ENCODE data around the gene CSKMT. TPM values are rescaled to one million over a fixed set of nuclear protein-coding genes. Genes with fewer than 3 reads are reported as not detected.

The CSKMT gene
- polyA plus RNA-seq, 1 donor (not counting 4 experiments of a cell fraction or from before 2014, with no cell fraction given), result 4.5 TPM

DNA sequence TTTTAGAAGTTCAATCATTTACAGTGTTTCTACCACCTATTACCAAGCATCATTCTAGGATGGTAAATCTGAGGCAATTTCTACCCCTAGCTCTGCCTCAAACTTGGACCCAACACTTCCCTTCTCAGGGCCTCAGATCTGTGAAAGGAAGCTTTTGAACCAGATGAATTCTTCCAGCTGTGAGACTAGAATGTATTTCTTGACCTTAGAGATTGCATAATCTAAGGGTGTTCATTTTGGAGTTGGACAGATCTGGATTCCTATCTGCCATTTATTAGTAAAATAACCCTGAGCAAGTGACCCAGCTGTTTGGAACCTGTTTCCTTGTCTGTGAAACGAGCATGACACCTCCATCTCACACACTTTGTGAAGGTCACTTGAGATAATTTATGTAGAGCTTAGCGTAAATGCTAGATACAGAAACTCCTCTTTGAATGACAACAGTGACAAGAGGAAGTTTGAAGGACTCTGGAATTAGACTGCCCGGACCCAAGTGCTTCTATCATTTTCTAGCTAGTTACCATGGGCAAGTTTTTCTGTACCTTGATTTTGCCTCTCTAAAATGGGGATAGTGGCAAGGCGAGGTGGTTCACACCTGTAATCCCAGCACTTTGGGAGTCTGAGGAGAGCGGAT lies 8.2 kb upstream of the CSKMT start:
- no peak overlapping the region for H3K4me3 ChIP-seq (ENCODE audit: control insufficient read depth in 2 of 3, extremely low read depth in 1 of 3, insufficient read depth in 2 of 3, low read depth in 1 of 3, low read length in 3 of 3)
- H3K9ac ChIP-seq (ENCODE audit: control insufficient read depth, extremely low read depth, insufficient read depth, low read length), result no peak overlapping the region
- DNase-seq (ENCODE audit: low read depth, low spot score) (no peak), FAIRE-seq (no peak)
- dilution Hi-C loops (cut with MboI; ENCODE audit: extremely low pct_ligation_motif_present, low sequenced_read_pairs), result no loop called here
- no peak for TF ChIP-seq EZH2 (IDR thresholded peaks at IDR 0.05; ENCODE audit: low read length)
- TF ChIP-seq, protein P1, sequence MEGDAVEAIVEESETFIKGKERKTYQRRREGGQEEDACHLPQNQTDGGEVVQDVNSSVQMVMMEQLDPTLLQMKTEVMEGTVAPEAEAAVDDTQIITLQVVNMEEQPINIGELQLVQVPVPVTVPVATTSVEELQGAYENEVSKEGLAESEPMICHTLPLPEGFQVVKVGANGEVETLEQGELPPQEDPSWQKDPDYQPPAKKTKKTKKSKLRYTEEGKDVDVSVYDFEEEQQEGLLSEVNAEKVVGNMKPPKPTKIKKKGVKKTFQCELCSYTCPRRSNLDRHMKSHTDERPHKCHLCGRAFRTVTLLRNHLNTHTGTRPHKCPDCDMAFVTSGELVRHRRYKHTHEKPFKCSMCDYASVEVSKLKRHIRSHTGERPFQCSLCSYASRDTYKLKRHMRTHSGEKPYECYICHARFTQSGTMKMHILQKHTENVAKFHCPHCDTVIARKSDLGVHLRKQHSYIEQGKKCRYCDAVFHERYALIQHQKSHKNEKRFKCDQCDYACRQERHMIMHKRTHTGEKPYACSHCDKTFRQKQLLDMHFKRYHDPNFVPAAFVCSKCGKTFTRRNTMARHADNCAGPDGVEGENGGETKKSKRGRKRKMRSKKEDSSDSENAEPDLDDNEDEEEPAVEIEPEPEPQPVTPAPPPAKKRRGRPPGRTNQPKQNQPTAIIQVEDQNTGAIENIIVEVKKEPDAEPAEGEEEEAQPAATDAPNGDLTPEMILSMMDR (optimal IDR thresholded peaks at IDR 0.05 in 1 of 3, IDR thresholded peaks at IDR 0.05 in 1 of 3, conservative IDR thresholded peaks at IDR 0.05 in 1 of 3; ENCODE audit: extremely low read depth in 1 of 3, insufficient read depth in 2 of 3, low read length in 3 of 3), result no peak
- H3K9me3 ChIP-seq (ENCODE audit: control insufficient read depth, low read depth, low read length), result no peaks in the 10 kb centered on the region
- peaks cover 12% of the 10 kb centered on the region for H3K79me2 ChIP-seq (ENCODE audit: control insufficient read depth, insufficient read depth, low read length)
- no peaks in the 10 kb centered on the region for H3K27me3 ChIP-seq (ENCODE audit: control insufficient read depth, extremely low read depth, insufficient read depth, low read length)
- H3K4me2 ChIP-seq (ENCODE audit: control insufficient read depth, extremely low read depth, insufficient read depth, low read depth, low read length), result no peak overlapping the region
- H3K9me1 ChIP-seq (ENCODE audit: control insufficient read depth, extremely low read depth, insufficient read depth, low read length), result no peaks in the 10 kb centered on the region
- no peak overlapping the region for H3K27ac ChIP-seq (ENCODE audit: control insufficient read depth, insufficient read depth, low read length)
- H3K36me3 ChIP-seq (ENCODE audit: control insufficient read depth in 2 of 2, extremely low read depth in 1 of 2, insufficient read depth in 2 of 2, low read length in 2 of 2), result no peaks in the 10 kb centered on the region
- no peak overlapping the region for H2AFZ ChIP-seq (ENCODE audit: control insufficient read depth, low read length)
- peaks cover 3% of the 10 kb centered on the region for H3K4me1 ChIP-seq (ENCODE audit: control insufficient read depth, extremely low read depth, insufficient read depth, low read length)
- no peaks in the 10 kb centered on the region for H4K20me1 ChIP-seq (ENCODE audit: control insufficient read depth, extremely low read depth, insufficient read depth, low read length)

DNA sequence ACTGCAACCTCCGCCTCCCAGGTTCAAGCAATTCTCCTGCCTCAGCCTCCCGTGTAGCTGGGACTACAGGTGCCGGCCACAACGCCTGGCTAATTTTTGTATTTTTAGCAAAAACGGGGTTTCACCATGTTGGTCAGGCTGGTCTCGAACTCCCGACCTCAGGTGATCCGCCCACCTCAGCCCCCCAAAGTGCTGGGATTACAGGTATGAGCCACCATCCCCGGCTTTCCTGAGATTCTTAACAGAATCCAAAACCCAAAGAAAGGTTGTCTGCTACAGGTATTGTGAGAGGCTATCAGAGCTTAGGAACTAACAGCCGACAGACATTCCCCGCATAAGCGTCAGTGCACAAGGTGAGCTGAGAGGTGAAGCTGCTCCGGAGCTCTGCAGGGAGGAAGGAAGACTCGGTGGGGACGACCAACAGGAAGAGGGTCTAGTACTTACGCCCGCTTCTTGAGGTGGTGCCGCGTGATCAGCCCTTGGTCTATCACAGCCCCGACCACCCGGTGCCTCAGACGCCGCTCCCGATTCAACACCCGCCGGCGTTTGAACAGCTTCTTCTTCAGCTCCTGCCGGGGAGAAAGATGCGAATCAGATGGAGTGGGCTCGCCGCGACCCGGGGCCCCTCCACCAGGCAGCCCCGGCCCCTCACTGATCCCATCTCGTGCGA lies 572 bp upstream of the CSKMT start:
- dilution Hi-C loops (cut with MboI; ENCODE audit: extremely low pct_ligation_motif_present, low sequenced_read_pairs), result no loop called here
- FAIRE-seq, result no peak

More for the DNA sequence above, 572 bp upstream of the CSKMT start:
- H3K9ac ChIP-seq (ENCODE audit: control insufficient read depth, extremely low read depth, insufficient read depth, low read length), result peak overlapping the region; percentile 95
- peaks cover 39% of the 10 kb centered on the region for H3K79me2 ChIP-seq (ENCODE audit: control insufficient read depth, insufficient read depth, low read length)
- H3K4me1 ChIP-seq (ENCODE audit: control insufficient read depth, extremely low read depth, insufficient read depth, low read length), result peaks cover 18% of the 10 kb centered on the region
- peak overlapping the region; percentile 86 for H3K27ac ChIP-seq (ENCODE audit: control insufficient read depth, insufficient read depth, low read length)
- no peaks in the 10 kb centered on the region for H3K9me1 ChIP-seq (ENCODE audit: control insufficient read depth, extremely low read depth, insufficient read depth, low read length)
- H3K36me3 ChIP-seq (ENCODE audit: control insufficient read depth in 2 of 2, extremely low read depth in 1 of 2, insufficient read depth in 2 of 2, low read length in 2 of 2), result peaks cover 22 to 32% of the 10 kb centered on the region in 2 experiments
- H3K4me2 ChIP-seq (ENCODE audit: control insufficient read depth, extremely low read depth, insufficient read depth, low read depth, low read length), result peak overlapping the region; percentile 76
- TF ChIP-seq, protein P1 (optimal IDR thresholded peaks at IDR 0.05 in 1 of 3, IDR thresholded peaks at IDR 0.05 in 1 of 3, conservative IDR thresholded peaks at IDR 0.05 in 1 of 3; ENCODE audit: extremely low read depth in 1 of 3, insufficient read depth in 2 of 3, low read length in 3 of 3), result no peak
- no peak for TF ChIP-seq EZH2 (IDR thresholded peaks at IDR 0.05; ENCODE audit: low read length)
- peaks cover 4% of the 10 kb centered on the region for H4K20me1 ChIP-seq (ENCODE audit: control insufficient read depth, extremely low read depth, insufficient read depth, low read length)
- H3K4me3 ChIP-seq (ENCODE audit: control insufficient read depth in 2 of 3, extremely low read depth in 1 of 3, insufficient read depth in 2 of 3, low read depth in 1 of 3, low read length in 3 of 3), result peak overlapping the region; percentile 93 to 97 (median 95)
- no peaks in the 10 kb centered on the region for H3K9me3 ChIP-seq (ENCODE audit: control insufficient read depth, low read depth, low read length)
- H2AFZ ChIP-seq (ENCODE audit: control insufficient read depth, low read length), result peak overlapping the region; percentile 66
- no peak for DNase-seq (ENCODE audit: low read depth, low spot score)
- no peaks in the 10 kb centered on the region for H3K27me3 ChIP-seq (ENCODE audit: control insufficient read depth, extremely low read depth, insufficient read depth, low read length)

Measured in keratinocyte (primary cell).